ENCODE measurements around the gene ARID1B. TPM values are rescaled to one million over a fixed set of nuclear protein-coding genes. Genes with fewer than 3 reads are reported as not detected.

ARID1B gene
- total and polyA plus RNA-seq, 10 of the 15 experiments (the other 5 are each of a cell fraction or from before 2014, with no cell fraction given): 24.7 to 133 (median 54.6) TPM

DNA sequence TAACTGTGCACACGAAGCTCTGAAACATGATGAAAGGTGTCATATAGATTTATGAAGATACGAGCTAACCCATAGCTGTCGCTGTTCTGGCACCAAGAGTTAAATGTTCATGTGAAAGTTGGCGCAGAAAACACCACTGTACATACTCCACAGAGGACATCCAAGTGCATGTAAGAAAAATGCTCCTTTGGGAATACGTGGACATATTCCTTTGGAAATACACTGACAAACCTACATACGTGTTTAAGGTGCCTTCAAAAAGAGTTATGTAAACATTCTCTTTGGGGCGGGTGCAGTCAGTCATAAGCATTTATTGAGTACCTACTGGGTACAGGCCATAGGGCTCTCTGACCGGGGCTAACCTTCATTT lies 723 bp upstream of the ARID1B start (continued):
- TF ChIP-seq BCLAF1 (IDR thresholded peaks at IDR 0.05) (no peak), MEF2B (IDR thresholded peaks at IDR 0.05; ENCODE audit: partially characterized antibody, poor library complexity, severe bottlenecking) (peak; percentile 79), SIX5 (IDR thresholded peaks at IDR 0.05; ENCODE audit: low read depth, low read length, severe bottlenecking) (no peak), CEBPB (IDR thresholded peaks at IDR 0.05; ENCODE audit: borderline replicate concordance in 1 of 2, low read depth in 2 of 2, low read length in 2 of 2) (no peak), SP1 (IDR thresholded peaks at IDR 0.05; ENCODE audit: low read depth, low read length) (no peak), RAD21 (IDR thresholded peaks at IDR 0.05; ENCODE audit: insufficient read depth, low read depth, low read length) (peak; percentile 36; the same call in 1 of the 2 replicates), CREB1 (IDR thresholded peaks at IDR 0.05; ENCODE audit: low read depth) (no peak), NKRF (conservative IDR thresholded peaks at IDR 0.05) (no peak; the same call in 1 of the 2 replicates), BCL11A (IDR thresholded peaks at IDR 0.05; ENCODE audit: low read depth, low read length) (no peak), PML (IDR thresholded peaks at IDR 0.05; ENCODE audit: low read length) (no peak), SMC3 (IDR thresholded peaks at IDR 0.05; ENCODE audit: borderline replicate concordance, low read length) (peak; percentile 24; the same call in 1 of the 2 replicates), FOXK2 (IDR thresholded peaks at IDR 0.05) (no peak), CBX3 (IDR thresholded peaks at IDR 0.05; ENCODE audit: borderline replicate concordance, low read depth) (no peak), IKZF1 (conservative IDR thresholded peaks at IDR 0.05) (no peak), SMAD5 (IDR thresholded peaks at IDR 0.05; ENCODE audit: low read depth) (no peak; the same call in 1 of the 2 replicates), EP300 (IDR thresholded peaks at IDR 0.05; ENCODE audit: borderline replicate concordance in 1 of 2, control insufficient read depth in 1 of 2, low read depth in 2 of 2, low read length in 2 of 2) (no peak), MTA2 (IDR thresholded peaks at IDR 0.05; ENCODE audit: low read depth) (0 out of 2 replicates have a peak, but pooled peaks have one; percentile 13), RAD51 (IDR thresholded peaks at IDR 0.05) (no peak), ATF7 (IDR thresholded peaks at IDR 0.05; ENCODE audit: low read depth) (no peak), RUNX3 (IDR thresholded peaks at IDR 0.05; ENCODE audit: low read length) (peak; percentile 16; the same call in 1 of the 2 replicates)
- TF ChIP-seq, protein P1, sequence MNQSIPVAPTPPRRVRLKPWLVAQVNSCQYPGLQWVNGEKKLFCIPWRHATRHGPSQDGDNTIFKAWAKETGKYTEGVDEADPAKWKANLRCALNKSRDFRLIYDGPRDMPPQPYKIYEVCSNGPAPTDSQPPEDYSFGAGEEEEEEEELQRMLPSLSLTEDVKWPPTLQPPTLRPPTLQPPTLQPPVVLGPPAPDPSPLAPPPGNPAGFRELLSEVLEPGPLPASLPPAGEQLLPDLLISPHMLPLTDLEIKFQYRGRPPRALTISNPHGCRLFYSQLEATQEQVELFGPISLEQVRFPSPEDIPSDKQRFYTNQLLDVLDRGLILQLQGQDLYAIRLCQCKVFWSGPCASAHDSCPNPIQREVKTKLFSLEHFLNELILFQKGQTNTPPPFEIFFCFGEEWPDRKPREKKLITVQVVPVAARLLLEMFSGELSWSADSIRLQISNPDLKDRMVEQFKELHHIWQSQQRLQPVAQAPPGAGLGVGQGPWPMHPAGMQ (IDR thresholded peaks at IDR 0.05; ENCODE audit: borderline replicate concordance): no peak
- TF ChIP-seq, protein P2, sequence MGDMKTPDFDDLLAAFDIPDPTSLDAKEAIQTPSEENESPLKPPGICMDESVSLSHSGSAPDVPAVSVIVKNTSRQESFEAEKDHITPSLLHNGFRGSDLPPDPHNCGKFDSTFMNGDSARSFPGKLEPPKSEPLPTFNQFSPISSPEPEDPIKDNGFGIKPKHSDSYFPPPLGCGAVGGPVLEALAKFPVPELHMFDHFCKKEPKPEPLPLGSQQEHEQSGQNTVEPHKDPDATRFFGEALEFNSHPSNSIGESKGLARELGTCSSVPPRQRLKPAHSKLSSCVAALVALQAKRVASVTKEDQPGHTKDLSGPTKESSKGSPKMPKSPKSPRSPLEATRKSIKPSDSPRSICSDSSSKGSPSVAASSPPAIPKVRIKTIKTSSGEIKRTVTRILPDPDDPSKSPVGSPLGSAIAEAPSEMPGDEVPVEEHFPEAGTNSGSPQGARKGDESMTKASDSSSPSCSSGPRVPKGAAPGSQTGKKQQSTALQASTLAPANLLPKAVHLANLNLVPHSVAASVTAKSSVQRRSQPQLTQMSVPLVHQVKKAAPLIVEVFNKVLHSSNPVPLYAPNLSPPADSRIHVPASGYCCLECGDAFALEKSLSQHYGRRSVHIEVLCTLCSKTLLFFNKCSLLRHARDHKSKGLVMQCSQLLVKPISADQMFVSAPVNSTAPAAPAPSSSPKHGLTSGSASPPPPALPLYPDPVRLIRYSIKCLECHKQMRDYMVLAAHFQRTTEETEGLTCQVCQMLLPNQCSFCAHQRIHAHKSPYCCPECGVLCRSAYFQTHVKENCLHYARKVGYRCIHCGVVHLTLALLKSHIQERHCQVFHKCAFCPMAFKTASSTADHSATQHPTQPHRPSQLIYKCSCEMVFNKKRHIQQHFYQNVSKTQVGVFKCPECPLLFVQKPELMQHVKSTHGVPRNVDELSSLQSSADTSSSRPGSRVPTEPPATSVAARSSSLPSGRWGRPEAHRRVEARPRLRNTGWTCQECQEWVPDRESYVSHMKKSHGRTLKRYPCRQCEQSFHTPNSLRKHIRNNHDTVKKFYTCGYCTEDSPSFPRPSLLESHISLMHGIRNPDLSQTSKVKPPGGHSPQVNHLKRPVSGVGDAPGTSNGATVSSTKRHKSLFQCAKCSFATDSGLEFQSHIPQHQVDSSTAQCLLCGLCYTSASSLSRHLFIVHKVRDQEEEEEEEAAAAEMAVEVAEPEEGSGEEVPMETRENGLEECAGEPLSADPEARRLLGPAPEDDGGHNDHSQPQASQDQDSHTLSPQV (IDR thresholded peaks at IDR 0.05): no peak

All from GM12878 (cell line).